Right lobe of liver (tissue), 6 donors: ENCODE measurements around the gene TTC7B. TPM values are rescaled to one million over a fixed set of nuclear protein-coding genes. Genes with fewer than 3 reads are reported as not detected.
"Not testable (repeated sequence)": the region's sequence is repeated elsewhere in the genome, so short reads cannot be mapped to it uniquely, and the experiment has no call there.

Source experiments
- ATAC-seq, 4 donors: fragments of 200-7000 bp; cut with Tn5 transposase; one replicate each; pipeline ENCODE4 v1.9.1; 2020; ENCODE audit warnings: mild to moderate bottlenecking in 4 of 4, moderate library complexity in 4 of 4
- DNase-seq, 3 donors: peaks; one replicate each; pipeline ENCODE4 v3.0.0-alpha.2; 2020
- H3K27ac ChIP-seq, 3 donors: fragments of 200-600 bp; one replicate each; pipeline ENCODE4 v1.8.0; 2022
- H3K27me3 ChIP-seq, 2 donors: fragments of 200-600 bp; one replicate each; pipeline ENCODE4 v1.8.0; 2022
- H3K36me3 ChIP-seq, 4 donors: fragments of 200-600 bp; sonication (generic) in 1 of 4; one replicate each; pipeline versions ENCODE4 v1.5.1 to v1.8.0; 2017 to 2022; ENCODE audit warnings: control low read depth in 1 of 4
- H3K4me1 ChIP-seq, 4 donors: fragments of 200-600 bp; sonication (generic) in 1 of 4; one replicate each; pipeline versions ENCODE4 v1.5.1 to v1.8.0; 2017 to 2022; ENCODE audit warnings: control low read depth in 1 of 4
- H3K4me3 ChIP-seq, 3 donors: fragments of 200-600 bp; one replicate each; pipeline ENCODE4 v1.8.0; 2022
- H3K9me3 ChIP-seq, 4 donors: fragments of 200-600 bp; sonication (generic) in 1 of 4; one replicate each; pipeline versions ENCODE4 v1.5.1 to v1.8.0; 2017 to 2022; ENCODE audit warnings: control low read depth in 1 of 4
- POLR2A ChIP-seq: fragments of 450-650 bp; IDR thresholded peaks from one replicate; pipeline ENCODE4 v1.6.1; 2017; ENCODE audit warnings: antibody characterized with exemption, mild to moderate bottlenecking
- WGBS: methylation state at CpG from one replicate; pipeline ENCODE4 v1.1.6; 2018; ENCODE audit warnings: low coverage, low lambda C conversion rate; ENCODE audit not compliant: insufficient coverage; ENCODE audit errors: missing lambda C conversion rate; 5-methylcytosine and 5-hydroxymethylcytosine counted together
- intact Hi-C, 2 donors: fragments of 100-400 bp; cut with DNase I; formaldehyde crosslinking; loops; one replicate each; pipeline versions ENCODE4 v1.11.2 to v1.14.1; 2022
- total RNA-seq, 6 experiments: library from RNA; depleted of rRNA in 2 of 6; stranded (reverse); fragments of >200 nt in 2 of 6; fragmentation: NEBNext Ultra II Directional in 3 of 6; extraction: Animal tissue kit (Norgen Biotek cat#: 25700) in 3 of 6; gene quantifications; one replicate each; pipeline versions ENCODE4 v1.1.0 to v1.2.4, GENCODE V29; 2016 to 2023
- TF ChIP-seq, protein P1 (sequence below), 4 donors: fragments of 200-600 bp in 3 of 4; fragments of 450-650 bp in 1 of 4; IDR thresholded peaks; one replicate each; pipeline versions ENCODE4 v1.5.1 to v1.8.0; 2016 to 2022; ENCODE audit warnings: antibody characterized with exemption in 4 of 4, mild to moderate bottlenecking in 2 of 4
- donor health status: DM: no; HTN: yes; CAD: no.
- donor health status: DM: no; HTN: no; CAD: no.
- donor health status: DM: no; HTN: no; CAD: no.
- donor health status: DM: no; HTN: yes; CAD: no.
- donor health status: DM: no; HTN: yes; CAD: no.

TTC7B gene
- total RNA-seq, 6 experiments from 2014 or later: 18.4 to 56.1 (median 37.5) TPM

- H3K4me1 ChIP-seq: no peaks in the 10 kb centered on the region
- no peaks in the 10 kb centered on the region for H3K36me3 ChIP-seq
- H3K27ac ChIP-seq: no peak overlapping the region
- no peaks in the 10 kb centered on the region for H3K27me3 ChIP-seq
- no peak for TF ChIP-seq POLR2A
- TF ChIP-seq, protein P1, sequence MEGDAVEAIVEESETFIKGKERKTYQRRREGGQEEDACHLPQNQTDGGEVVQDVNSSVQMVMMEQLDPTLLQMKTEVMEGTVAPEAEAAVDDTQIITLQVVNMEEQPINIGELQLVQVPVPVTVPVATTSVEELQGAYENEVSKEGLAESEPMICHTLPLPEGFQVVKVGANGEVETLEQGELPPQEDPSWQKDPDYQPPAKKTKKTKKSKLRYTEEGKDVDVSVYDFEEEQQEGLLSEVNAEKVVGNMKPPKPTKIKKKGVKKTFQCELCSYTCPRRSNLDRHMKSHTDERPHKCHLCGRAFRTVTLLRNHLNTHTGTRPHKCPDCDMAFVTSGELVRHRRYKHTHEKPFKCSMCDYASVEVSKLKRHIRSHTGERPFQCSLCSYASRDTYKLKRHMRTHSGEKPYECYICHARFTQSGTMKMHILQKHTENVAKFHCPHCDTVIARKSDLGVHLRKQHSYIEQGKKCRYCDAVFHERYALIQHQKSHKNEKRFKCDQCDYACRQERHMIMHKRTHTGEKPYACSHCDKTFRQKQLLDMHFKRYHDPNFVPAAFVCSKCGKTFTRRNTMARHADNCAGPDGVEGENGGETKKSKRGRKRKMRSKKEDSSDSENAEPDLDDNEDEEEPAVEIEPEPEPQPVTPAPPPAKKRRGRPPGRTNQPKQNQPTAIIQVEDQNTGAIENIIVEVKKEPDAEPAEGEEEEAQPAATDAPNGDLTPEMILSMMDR (IDR thresholded peaks at IDR 0.05): no peak
- ATAC-seq: no peak
- 88% methylated on average over 17 of the region's 17 CpGs for WGBS
- DNase-seq: no peak
- intact Hi-C loops: no loop called here
- no peak overlapping the region for H3K4me3 ChIP-seq
- H3K9me3 ChIP-seq: no peaks in the 10 kb centered on the region
Observed at GRCh38 chr14:90848944-90849731, 32.9 kb upstream of the TTC7B start.

- Histone ChIP-seq H3K36me3 (no peaks in the 10 kb centered on the region), H3K4me3 (no peak overlapping the region), H3K4me1 (no peaks in the 10 kb centered on the region), H3K27me3 (no peaks in the 10 kb centered on the region), H3K27ac (no peak overlapping the region), H3K9me3 (no peaks in the 10 kb centered on the region)
- ATAC-seq (no peak), DNase-seq (no peak)
- intact Hi-C loops: no loop called here
- TF ChIP-seq, protein P1 (IDR thresholded peaks at IDR 0.05): no peak
- TF ChIP-seq POLR2A: no peak
- WGBS: 72% methylated on average over 3 of the region's 4 CpGs
Observed at GRCh38 chr14:90846511-90846910, 30.3 kb upstream of the TTC7B start.

DNA sequence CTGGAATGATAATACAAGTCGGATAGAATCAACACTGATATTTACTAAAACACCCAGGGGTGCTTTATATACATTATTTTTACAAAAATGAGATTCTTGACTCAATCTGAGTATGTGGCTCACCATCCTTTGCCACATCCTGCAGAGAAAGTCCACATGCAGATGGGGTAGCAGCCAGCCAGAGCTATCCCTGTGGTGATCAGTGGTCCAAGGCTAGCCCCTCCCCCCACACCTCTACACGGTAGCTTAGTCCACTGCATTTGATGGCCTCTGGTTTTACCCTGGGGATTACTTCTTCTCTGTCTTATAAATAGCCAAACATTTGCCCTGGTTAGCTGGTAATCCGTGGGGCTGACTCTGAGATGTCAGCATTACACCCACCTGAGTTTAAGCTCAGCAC, 28.1 kb upstream of the TTC7B start:
- Histone ChIP-seq H3K36me3 (no peaks in the 10 kb centered on the region), H3K4me3 (no peak overlapping the region), H3K4me1 (no peaks in the 10 kb centered on the region), H3K27me3 (no peaks in the 10 kb centered on the region), H3K9me3 (no peaks in the 10 kb centered on the region), H3K27ac (no peak overlapping the region)
- 94% methylated on average over 2 of the region's 3 CpGs for WGBS
- no peak for ATAC-seq
- intact Hi-C loops: no loop called here
- DNase-seq: no peak
- TF ChIP-seq, protein P1 (IDR thresholded peaks at IDR 0.05): no peak
- no peak for TF ChIP-seq POLR2A

GRCh38 chr14:90842726-90843125, 26.5 kb upstream of the TTC7B start:
- DNase-seq: no peak
- Histone ChIP-seq H3K4me1 (no peaks in the 10 kb centered on the region), H3K4me3 (no peak overlapping the region)

GRCh38 chr14:90840667-90841066, 24.4 kb upstream of the TTC7B start:
- intact Hi-C loops, H3K27ac ChIP-seq, H3K36me3 ChIP-seq, H3K4me3 ChIP-seq, DNase-seq, H3K4me1 ChIP-seq, H3K27me3 ChIP-seq, H3K9me3 ChIP-seq: not testable (repeated sequence)
- WGBS: 62% methylated on average over 4 of the region's 4 CpGs
- ATAC-seq: peak in 2 of 4 donors; percentile 15 to 54

More at GRCh38 chr14:90842726-90843125, 26.5 kb upstream of the TTC7B start:
- peak; percentile 32 to 52 (median 47) for ATAC-seq
- Histone ChIP-seq H3K36me3 (no peaks in the 10 kb centered on the region), H3K27me3 (no peaks in the 10 kb centered on the region), H3K9me3 (no peaks in the 10 kb centered on the region), H3K27ac (no peak overlapping the region)
- TF ChIP-seq, protein P1 (IDR thresholded peaks at IDR 0.05): no peak
- no peak for TF ChIP-seq POLR2A
- intact Hi-C loops: no loop called here
- 66% methylated on average over 6 of the region's 6 CpGs for WGBS
